Measurements from ENCODE around the gene TNRC6A. TPM values are rescaled to one million over a fixed set of nuclear protein-coding genes. Genes with fewer than 3 reads are reported as not detected.
A peak's percentile ranks its signal among the peaks of the same experiment; 100 is the strongest.

Gene TNRC6A
- 10 to 100 TPM; 32.0 to 83.3 (median 60.7) TPM for total RNA-seq
- polyA plus RNA-seq = 10 to 100 TPM; 38.7 to 69.3 (median 42.3) TPM
- long read RNA-seq, donor 1, partial matches to known transcripts = 6 of 6 reads
- long read RNA-seq, donor 1, other reads (novel, unspliced or antisense) = 0 of 6 reads
- long read RNA-seq, donor 2, partial matches to known transcripts = 88 of 89 reads
- long read RNA-seq, donor 2, other reads (novel, unspliced or antisense) = 0 of 89 reads
- long read RNA-seq, donor 3, partial matches to known transcripts = 50 of 52 reads
- long read RNA-seq, donor 3, other reads (novel, unspliced or antisense) = 0 of 52 reads
- long read RNA-seq, donor 4, partial matches to known transcripts = 4 of 4 reads
- long read RNA-seq, donor 4, other reads (novel, unspliced or antisense) = 0 of 4 reads
- long read RNA-seq, donor 5, full-length matches to known transcripts = 1 of 14 reads
- long read RNA-seq, donor 5, partial matches to known transcripts = 11 of 14 reads
- long read RNA-seq, donor 5, other reads (novel, unspliced or antisense) = 2 of 14 reads
- long read RNA-seq, donor 6, partial matches to known transcripts = 1 of 5 reads
- long read RNA-seq, donor 6, other reads (novel, unspliced or antisense) = 4 of 5 reads
- long read RNA-seq, donor 7, partial matches to known transcripts = 10 of 10 reads
- long read RNA-seq, donor 7, other reads (novel, unspliced or antisense) = 0 of 10 reads
- long read RNA-seq, donor 8, partial matches to known transcripts = 9 of 9 reads
- long read RNA-seq, donor 8, other reads (novel, unspliced or antisense) = 0 of 9 reads
- long read RNA-seq, donor 9, partial matches to known transcripts = 10 of 13 reads
- long read RNA-seq, donor 9, other reads (novel, unspliced or antisense) = 0 of 13 reads
- long read RNA-seq, donor 10 = 0 reads

DNA sequence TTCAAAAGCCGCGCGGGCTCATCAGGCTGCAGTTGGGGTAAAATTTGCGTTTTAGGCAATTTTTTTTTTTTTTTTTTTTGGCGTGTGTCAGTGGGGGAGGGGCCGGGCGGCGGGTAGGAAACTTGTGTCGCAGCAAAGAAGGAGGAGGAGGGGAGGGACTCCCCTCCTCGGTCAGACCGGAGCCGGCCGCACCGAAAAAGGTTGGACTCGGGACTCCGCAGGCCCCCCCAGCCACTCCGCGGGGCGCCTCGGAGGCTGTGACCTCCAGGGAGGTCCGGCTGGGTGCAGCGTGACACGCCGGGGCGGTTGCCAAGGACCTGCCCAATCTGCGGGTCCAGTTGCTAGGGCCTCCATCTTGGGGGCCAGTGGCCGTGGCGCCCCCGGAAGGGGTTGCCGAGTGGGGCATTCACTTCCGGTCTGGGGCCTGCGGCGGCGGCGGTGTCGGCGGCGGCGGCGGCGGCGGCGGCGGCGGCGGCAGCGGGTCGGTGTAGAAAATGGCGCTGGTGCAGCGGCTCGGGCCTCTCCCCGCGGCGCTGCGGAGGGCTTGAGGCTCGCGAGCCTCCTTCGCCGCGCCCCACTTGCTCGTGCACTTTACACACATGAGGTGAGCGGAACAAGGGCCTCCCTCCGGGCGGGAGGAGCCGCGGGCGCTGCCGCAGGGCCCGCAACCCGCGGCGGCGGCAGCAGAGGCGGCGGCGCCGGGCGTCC, at the start of gene TNRC6A:
Gene TNRC6A, plus strand, starts transcription at position 409 of the 708 bp plus-strand sequence. Its CDS starts 191 bp downstream, at position 600.
- intact Hi-C loops (cut with DNase I) = no loop called here
- TF ChIP-seq, protein P1, sequence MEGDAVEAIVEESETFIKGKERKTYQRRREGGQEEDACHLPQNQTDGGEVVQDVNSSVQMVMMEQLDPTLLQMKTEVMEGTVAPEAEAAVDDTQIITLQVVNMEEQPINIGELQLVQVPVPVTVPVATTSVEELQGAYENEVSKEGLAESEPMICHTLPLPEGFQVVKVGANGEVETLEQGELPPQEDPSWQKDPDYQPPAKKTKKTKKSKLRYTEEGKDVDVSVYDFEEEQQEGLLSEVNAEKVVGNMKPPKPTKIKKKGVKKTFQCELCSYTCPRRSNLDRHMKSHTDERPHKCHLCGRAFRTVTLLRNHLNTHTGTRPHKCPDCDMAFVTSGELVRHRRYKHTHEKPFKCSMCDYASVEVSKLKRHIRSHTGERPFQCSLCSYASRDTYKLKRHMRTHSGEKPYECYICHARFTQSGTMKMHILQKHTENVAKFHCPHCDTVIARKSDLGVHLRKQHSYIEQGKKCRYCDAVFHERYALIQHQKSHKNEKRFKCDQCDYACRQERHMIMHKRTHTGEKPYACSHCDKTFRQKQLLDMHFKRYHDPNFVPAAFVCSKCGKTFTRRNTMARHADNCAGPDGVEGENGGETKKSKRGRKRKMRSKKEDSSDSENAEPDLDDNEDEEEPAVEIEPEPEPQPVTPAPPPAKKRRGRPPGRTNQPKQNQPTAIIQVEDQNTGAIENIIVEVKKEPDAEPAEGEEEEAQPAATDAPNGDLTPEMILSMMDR (IDR thresholded peaks at IDR 0.05) = no peak
- TF ChIP-seq POLR2A (IDR thresholded peaks at IDR 0.05) = peak; percentile 69 to 77

DNA sequence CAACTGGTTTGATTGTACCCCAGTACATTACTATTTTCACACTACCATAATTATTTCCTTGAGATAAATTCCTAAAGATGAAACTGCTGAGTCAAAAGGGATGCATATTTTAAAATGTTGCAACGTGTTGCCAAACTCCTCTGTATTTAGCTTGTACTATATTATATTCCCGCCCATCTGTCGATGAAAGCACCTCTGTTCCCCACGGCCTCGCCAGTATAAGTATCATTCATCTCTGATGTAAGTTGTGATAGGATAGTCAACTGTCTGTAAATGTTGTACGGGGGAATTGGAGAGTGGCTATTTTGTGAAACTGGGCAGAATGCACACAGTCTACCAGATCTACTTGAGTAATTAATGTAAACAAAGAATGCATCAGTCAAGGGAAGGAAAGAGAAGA, 47.7 kb upstream of the TNRC6A start:
- no peaks in the 10 kb centered on the region for H3K27me3 ChIP-seq
- H3K9me3 ChIP-seq (replicated peaks in 1 of 3) = no peaks in the 10 kb centered on the region
- TF ChIP-seq, protein P1 (IDR thresholded peaks at IDR 0.05) = no peak
- TF ChIP-seq POLR2A (IDR thresholded peaks at IDR 0.05) = no peak
- H3K36me3 ChIP-seq (replicated peaks in 1 of 2) = no peaks in the 10 kb centered on the region
- peaks cover 0 to 11% of the 10 kb centered on the region in 2 donors for H3K4me1 ChIP-seq (replicated peaks in 1 of 2)
- H3K27ac ChIP-seq = no peak overlapping the region
- WGBS, 4 donors = 59 to 73% (median 69%) methylated on average over 6 of the region's 6 CpGs
- DNase-seq = no peak
- intact Hi-C loops (cut with DNase I) = no loop called here
- no peak overlapping the region for H3K4me3 ChIP-seq

More for the DNA sequence above, at the start of gene TNRC6A:
- peak; percentile 90 to 95 (median 92) for DNase-seq
- Histone ChIP-seq H3K27me3 (no peaks in the 10 kb centered on the region), H3K36me3 (replicated peaks in 1 of 2) (peaks cover 0 to 7% of the 10 kb centered on the region in 2 donors), H3K27ac (peak within 1 kb of the TSS; percentile 33 to 99 (median 96)), H3K4me3 (peak within 1 kb of the TSS; percentile 53 to 96 (median 80)), H3K4me1 (replicated peaks in 1 of 2) (peaks cover 32 to 42% of the 10 kb centered on the region in 2 donors), H3K9me3 (replicated peaks in 1 of 3) (no peaks in the 10 kb centered on the region)
- WGBS, 4 donors = 0% methylated on average over 19 to 78 of the region's 78 CpGs

DNA sequence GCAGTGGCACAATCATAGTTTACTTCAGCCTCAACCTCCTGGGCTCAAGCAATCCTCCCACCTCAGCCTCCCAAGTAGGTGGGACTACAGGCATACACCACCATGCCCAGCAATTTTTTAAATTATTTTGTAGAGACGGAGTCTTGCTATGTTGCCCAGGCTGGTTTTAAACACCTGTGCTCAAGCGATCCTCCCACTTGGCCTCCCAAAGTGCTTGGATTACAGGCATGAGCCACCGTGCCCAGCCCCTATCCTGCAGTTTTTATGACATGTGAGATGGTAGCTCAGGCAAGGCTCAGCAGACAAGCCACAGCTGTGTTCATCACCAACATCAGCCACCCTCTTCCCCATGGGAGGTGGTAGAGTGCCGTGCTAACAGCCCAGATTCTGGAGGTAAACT, 46.2 kb upstream of the TNRC6A start:
- intact Hi-C loops (cut with DNase I) = no loop called here
- DNase-seq = no peak
- Histone ChIP-seq H3K4me3 (no peak overlapping the region), H3K27me3 (no peaks in the 10 kb centered on the region), H3K36me3 (replicated peaks in 1 of 2) (no peaks in the 10 kb centered on the region), H3K9me3 (replicated peaks in 1 of 3) (no peaks in the 10 kb centered on the region), H3K27ac (no peak overlapping the region), H3K4me1 (replicated peaks in 1 of 2) (peaks cover 0 to 11% of the 10 kb centered on the region in 2 donors)
- no peak for TF ChIP-seq POLR2A (IDR thresholded peaks at IDR 0.05)
- TF ChIP-seq, protein P1 (IDR thresholded peaks at IDR 0.05) = no peak
- 88 to 93% (median 89%) methylated on average over 4 of the region's 4 CpGs for WGBS, 4 donors

Measured in adrenal gland (tissue), 19 donors.